H1 (cell line): Measurements from ENCODE around the gene CYB561. TPM values are rescaled to one million over a fixed set of nuclear protein-coding genes. Genes with fewer than 3 reads are reported as not detected.

ENCODE experiments used
- CBX5 ChIP-seq: fragments of 300-800, 300-1000 bp; sonication (generic); IDR thresholded peaks from 2 replicates; pipeline ENCODE4 v1.7.1; 2016; ENCODE audit warnings: antibody characterized with exemption, low read length, low read depth
- POLR2AphosphoS5 ChIP-seq: IDR thresholded peaks from 2 replicates; pipeline ENCODE4 v1.6.1; 2011; ENCODE audit warnings: low read depth, low read length
- SIN3A ChIP-seq, 2 experiments: IDR thresholded peaks in 1 of 2; conservative IDR thresholded peaks in 1 of 2; 2 replicates each; pipeline ENCODE4 v1.6.1; 2011 to 2012; ENCODE audit warnings: low read length in 2 of 2, improper control_type of control experiment in 1 of 2, low read depth in 1 of 2, mild to moderate bottlenecking in 1 of 2
- polyA plus RNA-seq, 7 experiments: library from polyadenylated mRNA; depleted of rRNA in 3 of 7; stranded (reverse) in 5 of 7; unstranded in 2 of 7; fragments of >200 nt in 5 of 7; fragments of 200-250 nt in 2 of 7; gene quantifications; 1 replicate in 5 of 7; 2 replicates in 1 of 7; 4 replicates in 1 of 7; pipeline versions ENCODE4 v1.2.1 to v1.2.3, GENCODE V29; 2011 to 2013; ENCODE audit warnings: missing spikeins in 2 of 7, mixed read lengths in 2 of 7
- total RNA-seq: library from RNA; stranded (reverse); fragmentation: NEBNext Ultra II Directional; extraction: Animal tissue kit (Norgen Biotek cat#: 25700); gene quantifications from 2 replicates; pipeline ENCODE4 v1.2.1, GENCODE V29; 2021

Gene CYB561
- total and polyA plus RNA-seq, 2 of the 8 experiments (the other 6 are each of a cell fraction or from before 2014, with no cell fraction given): 19.7 to 23.4 TPM

- TF ChIP-seq POLR2AphosphoS5 (no peak), CBX5 (no peak), SIN3A (conservative IDR thresholded peaks at IDR 0.05 in 1 of 2, IDR thresholded peaks at IDR 0.05 in 1 of 2; ENCODE audit: low read depth in 1 of 2, low read length in 2 of 2) (no peak)
These were observed 38.3 kb downstream of the CYB561 start (continued) for GRCh38 chr17:63407741-63408330.
